Activated CD4-positive, alpha-beta T cell treated with anti-CD3 and anti-CD28 coated beads, Interleukin-2, amount 10 ng/mL, durations not matched to agents 7 days and 5 days (primary cell): Measurements from ENCODE around the gene CHCHD3. TPM values are rescaled to one million over a fixed set of nuclear protein-coding genes. Genes with fewer than 3 reads are reported as not detected.
"Not testable (repeated sequence)": the region's sequence is repeated elsewhere in the genome, so short reads cannot be mapped to it uniquely, and the experiment has no call there.

Experiments
- CTCF ChIA-PET: fragments of 350-600 bp; sonication (Branson Sonifier 250); formaldehyde crosslinking; loops from one replicate; lab custom pipeline; 2021; ENCODE audit warnings: antibody characterized with exemption; lab: Charles Lee
- POLR2A ChIA-PET: fragments of 350-600 bp; sonication (Branson Sonifier 250); formaldehyde crosslinking; loops from one replicate; lab custom pipeline; 2021; ENCODE audit warnings: antibody characterized with exemption; lab: Charles Lee
- DNase-seq: peaks from one replicate; pipeline ENCODE4 v3.0.0-alpha.2; 2020
- H3K27ac Mint-ChIP-seq: one replicate; pipeline ENCODE4 v1.8.0; 2021; ENCODE audit warnings: mild to moderate bottlenecking, moderate library complexity, mixed read lengths
- H3K27me3 Mint-ChIP-seq: one replicate; pipeline ENCODE4 v1.8.0; 2021; ENCODE audit warnings: mixed read lengths
- H3K36me3 Mint-ChIP-seq: one replicate; pipeline ENCODE4 v1.8.0; 2021; ENCODE audit warnings: low read depth, mixed read lengths
- H3K4me1 Mint-ChIP-seq: one replicate; pipeline ENCODE4 v1.8.0; 2021; ENCODE audit warnings: mixed read lengths
- H3K4me3 Mint-ChIP-seq: one replicate; pipeline ENCODE4 v1.8.0; 2021; ENCODE audit warnings: mild to moderate bottlenecking, moderate library complexity, mixed read lengths
- H3K9me3 Mint-ChIP-seq: one replicate; pipeline ENCODE4 v1.8.0; 2021; ENCODE audit warnings: mixed read lengths
- total RNA-seq, 2 experiments: library from RNA; stranded (reverse); gene quantifications; one replicate each; pipeline ENCODE4 v1.2.3, GENCODE V29; 2021

CHCHD3 gene
- total RNA-seq, 2 experiments from 2014 or later, result 47.4 to 49.2 TPM

GRCh38 chr7:132929944-132930343 lies 151.9 kb downstream of the CHCHD3 start:
- DNase-seq, H3K4me3 Mint-ChIP-seq, H3K4me1 Mint-ChIP-seq, H3K27ac Mint-ChIP-seq, POLR2A ChIA-PET, H3K9me3 Mint-ChIP-seq, CTCF ChIA-PET, H3K27me3 Mint-ChIP-seq: not testable (repeated sequence)
- H3K36me3 Mint-ChIP-seq, result peaks cover 15% of the 10 kb centered on the region

- no peaks in the 10 kb centered on the region for H3K9me3 Mint-ChIP-seq
- POLR2A ChIA-PET, result no interaction called here
- H3K36me3 Mint-ChIP-seq, result peaks cover 5% of the 10 kb centered on the region
- no peak overlapping the region for H3K27ac Mint-ChIP-seq
- DNase-seq, result no peak
- H3K4me3 Mint-ChIP-seq, result no peak overlapping the region
- H3K27me3 Mint-ChIP-seq, result no peaks in the 10 kb centered on the region
- CTCF ChIA-PET, result no interaction called here
- H3K4me1 Mint-ChIP-seq, result no peaks in the 10 kb centered on the region
Observed at GRCh38 chr7:132919771-132920170, 162.1 kb downstream of the CHCHD3 start.

- ChIA-PET POLR2A (interaction anchor here (0.6 kb wide), 2 partner anchors 126 to 1422 kb away, joined by 3 to 4 read pairs; no protein-coding TSS in a partner anchor), CTCF (no interaction called here)
Observed at GRCh38 chr7:132915647-132916046, 166.2 kb downstream of the CHCHD3 start.

GRCh38 chr7:132910657-132911056 lies 171.2 kb downstream of the CHCHD3 start:
- CTCF ChIA-PET, result no interaction called here
- no peaks in the 10 kb centered on the region for H3K4me1 Mint-ChIP-seq
- H3K27me3 Mint-ChIP-seq, result no peaks in the 10 kb centered on the region
- H3K27ac Mint-ChIP-seq, result no peak overlapping the region
- DNase-seq, result no peak
- peaks cover 14% of the 10 kb centered on the region for H3K36me3 Mint-ChIP-seq
- H3K4me3 Mint-ChIP-seq, result no peak overlapping the region
- POLR2A ChIA-PET, result no interaction called here
- no peaks in the 10 kb centered on the region for H3K9me3 Mint-ChIP-seq

More at GRCh38 chr7:132915647-132916046, 166.2 kb downstream of the CHCHD3 start:
- no peaks in the 10 kb centered on the region for H3K27me3 Mint-ChIP-seq
- H3K36me3 Mint-ChIP-seq, result peaks cover 14% of the 10 kb centered on the region
- no peak overlapping the region for H3K4me3 Mint-ChIP-seq
- H3K9me3 Mint-ChIP-seq, result no peaks in the 10 kb centered on the region
- no peak overlapping the region for H3K27ac Mint-ChIP-seq
- no peak for DNase-seq
- H3K4me1 Mint-ChIP-seq, result no peaks in the 10 kb centered on the region

- Mint-ChIP-seq H3K36me3 (peaks cover 14% of the 10 kb centered on the region), H3K27me3 (no peaks in the 10 kb centered on the region), H3K27ac (no peak overlapping the region), H3K4me3 (no peak overlapping the region), H3K4me1 (no peaks in the 10 kb centered on the region), H3K9me3 (peaks cover 3% of the 10 kb centered on the region)
- DNase-seq, result no peak
- ChIA-PET POLR2A (no interaction called here), CTCF (no interaction called here)
Observed at GRCh38 chr7:132907380-132907940, 174.4 kb downstream of the CHCHD3 start.

- Mint-ChIP-seq H3K9me3 (peaks cover 3% of the 10 kb centered on the region), H3K4me1 (no peaks in the 10 kb centered on the region), H3K27ac (no peak overlapping the region), H3K27me3 (no peaks in the 10 kb centered on the region), H3K4me3 (no peak overlapping the region), H3K36me3 (peaks cover 16% of the 10 kb centered on the region)
- CTCF ChIA-PET, result no interaction called here
- POLR2A ChIA-PET, result no interaction called here
- DNase-seq, result no peak
Observed at GRCh38 chr7:132906193-132906835, 175.6 kb downstream of the CHCHD3 start.

GRCh38 chr7:132905136-132905535 lies 176.8 kb downstream of the CHCHD3 start:
- peaks cover 16% of the 10 kb centered on the region for H3K36me3 Mint-ChIP-seq
- DNase-seq, CTCF ChIA-PET, H3K9me3 Mint-ChIP-seq, H3K27me3 Mint-ChIP-seq, H3K4me1 Mint-ChIP-seq, POLR2A ChIA-PET, H3K4me3 Mint-ChIP-seq, H3K27ac Mint-ChIP-seq: not testable (repeated sequence)

- Mint-ChIP-seq H3K4me3 (no peak overlapping the region), H3K27me3 (no peaks in the 10 kb centered on the region), H3K36me3 (peaks cover 16% of the 10 kb centered on the region), H3K9me3 (peaks cover 3% of the 10 kb centered on the region), H3K27ac (no peak overlapping the region), H3K4me1 (no peaks in the 10 kb centered on the region)
- POLR2A ChIA-PET, result no interaction called here
- no peak for DNase-seq
- CTCF ChIA-PET, result interaction anchor here (0.6 to 0.7 kb wide), 2 partner anchors 577 to 1587 kb away, joined by 3 to 4 read pairs; no protein-coding TSS in a partner anchor
Observed at GRCh38 chr7:132904209-132904608, 177.7 kb downstream of the CHCHD3 start.

GRCh38 chr7:132902294-132902693 lies 179.6 kb downstream of the CHCHD3 start:
- H3K9me3 Mint-ChIP-seq, H3K27ac Mint-ChIP-seq, POLR2A ChIA-PET, H3K4me3 Mint-ChIP-seq, H3K27me3 Mint-ChIP-seq, DNase-seq, CTCF ChIA-PET, H3K4me1 Mint-ChIP-seq: not testable (repeated sequence)
- H3K36me3 Mint-ChIP-seq, result peaks cover 18% of the 10 kb centered on the region

GRCh38 chr7:132901241-132901640 lies 180.6 kb downstream of the CHCHD3 start:
- CTCF ChIA-PET, result no interaction called here
- Mint-ChIP-seq H3K27me3 (no peaks in the 10 kb centered on the region), H3K9me3 (peaks cover 3% of the 10 kb centered on the region)

GRCh38 chr7:132899833-132900232 lies 182.1 kb downstream of the CHCHD3 start:
- Mint-ChIP-seq H3K27me3 (no peaks in the 10 kb centered on the region), H3K4me3 (no peak overlapping the region), H3K27ac (no peak overlapping the region), H3K36me3 (peaks cover 23% of the 10 kb centered on the region), H3K4me1 (no peaks in the 10 kb centered on the region), H3K9me3 (peaks cover 5% of the 10 kb centered on the region)
- ChIA-PET POLR2A (no interaction called here), CTCF (no interaction called here)
- DNase-seq, result no peak

More at GRCh38 chr7:132901241-132901640, 180.6 kb downstream of the CHCHD3 start:
- no peak overlapping the region for H3K4me3 Mint-ChIP-seq
- no peak for DNase-seq
- POLR2A ChIA-PET, result no interaction called here
- H3K4me1 Mint-ChIP-seq, result no peaks in the 10 kb centered on the region
- peaks cover 18% of the 10 kb centered on the region for H3K36me3 Mint-ChIP-seq
- H3K27ac Mint-ChIP-seq, result no peak overlapping the region

GRCh38 chr7:132898641-132899175 lies 183.2 kb downstream of the CHCHD3 start:
- peak overlapping the region; percentile 41 for H3K27ac Mint-ChIP-seq
- POLR2A ChIA-PET, DNase-seq, H3K4me3 Mint-ChIP-seq, H3K9me3 Mint-ChIP-seq, H3K27me3 Mint-ChIP-seq, H3K4me1 Mint-ChIP-seq: not testable (repeated sequence)
- peaks cover 16% of the 10 kb centered on the region for H3K36me3 Mint-ChIP-seq
- CTCF ChIA-PET, result interaction anchor here (0.9 kb wide), 1 partner anchor 23 kb away, joined by 3 read pairs; no protein-coding TSS in a partner anchor

- H3K27ac Mint-ChIP-seq, result no peak overlapping the region
- H3K27me3 Mint-ChIP-seq, result no peaks in the 10 kb centered on the region
- ChIA-PET CTCF (no interaction called here), POLR2A (no interaction called here)
- no peak for DNase-seq
- H3K36me3 Mint-ChIP-seq, result peaks cover 9% of the 10 kb centered on the region
- H3K9me3 Mint-ChIP-seq, result peaks cover 7% of the 10 kb centered on the region
- no peak overlapping the region for H3K4me3 Mint-ChIP-seq
- H3K4me1 Mint-ChIP-seq, result no peaks in the 10 kb centered on the region
Observed at GRCh38 chr7:132897093-132897687, 184.7 kb downstream of the CHCHD3 start.
